Smooth muscle cell (in vitro differentiated cells): ENCODE data around the gene DUSP22. TPM values are rescaled to one million over a fixed set of nuclear protein-coding genes. Genes with fewer than 3 reads are reported as not detected.

ENCODE experiments used
- DNase-seq: peaks from one replicate; lab custom pipeline; 2025; ENCODE audit not compliant: unreplicated experiment; lab: John Stamatoyannopoulos, UW
- H2AFZ ChIP-seq: fragments of 200-600 bp; sonication (generic); 2 replicates; pipeline ENCODE4 v1.6.0; 2016; ENCODE audit warnings: antibody characterized with exemption, low read depth, mild to moderate bottlenecking
- H3F3A ChIP-seq: fragments of 200-600 bp; sonication (generic); 2 replicates; pipeline ENCODE4 v1.6.0; 2017; ENCODE audit warnings: antibody characterized with exemption, low read depth
- H3K27ac ChIP-seq: fragments of 200-600 bp; sonication (generic); 2 replicates; pipeline ENCODE4 v1.5.1; 2016; ENCODE audit warnings: low read depth, mild to moderate bottlenecking
- H3K27me3 ChIP-seq: fragments of 200-600 bp; sonication (generic); 2 replicates; pipeline ENCODE4 v1.6.1; 2016; ENCODE audit warnings: low read depth, mild to moderate bottlenecking
- H3K36me3 ChIP-seq: fragments of 200-600 bp; sonication (generic); 2 replicates; pipeline ENCODE4 v1.5.1; 2016; ENCODE audit warnings: low read depth
- H3K4me1 ChIP-seq: fragments of 200-600 bp; sonication (generic); 2 replicates; pipeline ENCODE4 v1.5.1; 2016; ENCODE audit warnings: low read depth
- H3K4me2 ChIP-seq: fragments of 200-600 bp; sonication (generic); 2 replicates; pipeline ENCODE4 v1.6.0; 2016; ENCODE audit warnings: mild to moderate bottlenecking
- H3K4me3 ChIP-seq: fragments of 200-600 bp; sonication (generic); 2 replicates; pipeline ENCODE4 v1.5.1; 2016; ENCODE audit warnings: mild to moderate bottlenecking
- H3K79me2 ChIP-seq: fragments of 200-600 bp; sonication (generic); 2 replicates; pipeline ENCODE4 v1.6.0; 2016; ENCODE audit warnings: low read depth, mild to moderate bottlenecking
- H3K9ac ChIP-seq: fragments of 200-600 bp; sonication (generic); 2 replicates; pipeline ENCODE4 v1.6.0; 2016; ENCODE audit warnings: low read depth
- H3K9me3 ChIP-seq: fragments of 200-600 bp; sonication (generic); replicated peaks from 2 replicates; pipeline ENCODE4 v1.5.1; 2016; ENCODE audit warnings: low read depth
- H4K20me1 ChIP-seq: fragments of 200-600 bp; sonication (generic); 2 replicates; pipeline ENCODE4 v1.6.0; 2016; ENCODE audit warnings: low read depth
- WGBS: methylation state at CpG from one replicate; pipeline ENCODE4 v1.1.7; 2016; ENCODE audit warnings: low lambda C conversion rate; 5-methylcytosine and 5-hydroxymethylcytosine counted together
- polyA plus RNA-seq: library from polyadenylated mRNA; unstranded; fragments of >200 nt; fragmentation: Nextera tagmentation; extraction: Ambion mirVana; gene quantifications from 2 replicates; pipeline ENCODE4 v1.2.1, GENCODE V29; 2016
- total RNA-seq: library from RNA; depleted of rRNA; stranded (reverse); fragments of >200 nt; gene quantifications from 2 replicates; pipeline ENCODE4 v1.2.3, GENCODE V29; 2014
- TF ChIP-seq, protein P1 (sequence below): fragments of 200-600 bp; sonication (generic); IDR thresholded peaks from 2 replicates; pipeline ENCODE4 v1.5.1; 2017; ENCODE audit warnings: borderline replicate concordance, mild to moderate bottlenecking, antibody characterized with exemption; ENCODE audit not compliant: insufficient read depth, poor library complexity, severe bottlenecking

Gene DUSP22
- total and polyA plus RNA-seq, 2 experiments from 2014 or later, result 16.3 to 19.1 TPM

DNA sequence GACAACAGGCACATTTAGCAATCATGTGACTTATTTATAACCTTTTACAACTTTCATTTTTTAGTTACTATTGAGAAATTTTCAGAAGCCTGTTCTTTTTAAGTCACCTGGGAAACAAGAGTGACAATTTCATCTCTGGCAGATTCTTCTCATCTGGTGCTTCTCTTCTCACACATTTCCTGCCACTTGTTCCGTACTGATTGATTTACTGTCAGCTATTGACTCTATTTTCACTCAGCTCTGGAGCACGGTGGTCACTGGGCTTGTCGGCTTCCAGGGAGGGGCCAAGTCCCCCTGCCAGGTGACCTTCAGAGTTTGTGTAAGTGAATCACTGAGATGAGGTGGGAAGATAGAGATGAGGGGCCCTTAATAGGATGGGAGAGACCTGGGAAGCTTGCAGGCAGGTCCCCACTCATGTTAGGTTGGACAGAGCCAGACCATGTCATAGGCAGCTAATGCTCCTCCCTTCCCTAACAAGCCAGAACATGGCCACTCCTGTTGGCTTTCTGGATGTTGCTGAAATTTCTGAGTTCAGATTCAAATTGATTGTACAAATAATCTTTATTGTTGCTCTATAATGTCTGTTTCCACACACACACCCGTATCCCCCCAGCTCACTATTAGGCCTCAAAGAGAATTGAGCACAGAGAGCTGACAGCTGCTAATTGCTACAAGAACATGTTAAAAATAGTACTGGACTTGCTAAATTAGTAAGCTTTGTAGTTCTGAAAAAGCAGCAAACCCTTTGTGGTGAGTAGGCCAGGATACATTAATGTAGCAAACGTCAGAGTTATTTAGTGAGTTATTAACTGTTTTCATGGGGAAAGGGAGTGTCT lies 13.3 kb downstream of the DUSP22 start:
- no peak overlapping the region for H3K4me2 ChIP-seq
- H3K9me3 ChIP-seq, result no peaks in the 10 kb centered on the region
- H3F3A ChIP-seq, result no peaks in the 10 kb centered on the region

GRCh38 chr6:306641-307061 lies 14.4 kb downstream of the DUSP22 start:
- Histone ChIP-seq H4K20me1 (peaks cover 25% of the 10 kb centered on the region), H3K4me1 (no peaks in the 10 kb centered on the region), H3K36me3 (no peaks in the 10 kb centered on the region), H3K79me2 (no peaks in the 10 kb centered on the region), H3F3A (no peaks in the 10 kb centered on the region), H3K27ac (no peak overlapping the region), H3K9me3 (no peaks in the 10 kb centered on the region), H3K27me3 (no peaks in the 10 kb centered on the region), H3K9ac (no peak overlapping the region), H3K4me2 (no peak overlapping the region), H3K4me3 (no peak overlapping the region), H2AFZ (no peak overlapping the region)
- no peak for DNase-seq
- 86% methylated on average over 8 of the region's 8 CpGs for WGBS
- TF ChIP-seq, protein P1, sequence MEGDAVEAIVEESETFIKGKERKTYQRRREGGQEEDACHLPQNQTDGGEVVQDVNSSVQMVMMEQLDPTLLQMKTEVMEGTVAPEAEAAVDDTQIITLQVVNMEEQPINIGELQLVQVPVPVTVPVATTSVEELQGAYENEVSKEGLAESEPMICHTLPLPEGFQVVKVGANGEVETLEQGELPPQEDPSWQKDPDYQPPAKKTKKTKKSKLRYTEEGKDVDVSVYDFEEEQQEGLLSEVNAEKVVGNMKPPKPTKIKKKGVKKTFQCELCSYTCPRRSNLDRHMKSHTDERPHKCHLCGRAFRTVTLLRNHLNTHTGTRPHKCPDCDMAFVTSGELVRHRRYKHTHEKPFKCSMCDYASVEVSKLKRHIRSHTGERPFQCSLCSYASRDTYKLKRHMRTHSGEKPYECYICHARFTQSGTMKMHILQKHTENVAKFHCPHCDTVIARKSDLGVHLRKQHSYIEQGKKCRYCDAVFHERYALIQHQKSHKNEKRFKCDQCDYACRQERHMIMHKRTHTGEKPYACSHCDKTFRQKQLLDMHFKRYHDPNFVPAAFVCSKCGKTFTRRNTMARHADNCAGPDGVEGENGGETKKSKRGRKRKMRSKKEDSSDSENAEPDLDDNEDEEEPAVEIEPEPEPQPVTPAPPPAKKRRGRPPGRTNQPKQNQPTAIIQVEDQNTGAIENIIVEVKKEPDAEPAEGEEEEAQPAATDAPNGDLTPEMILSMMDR, result no peak

More for the DNA sequence above, 13.3 kb downstream of the DUSP22 start:
- Histone ChIP-seq H3K27me3 (no peaks in the 10 kb centered on the region), H3K36me3 (no peaks in the 10 kb centered on the region), H4K20me1 (peaks cover 36% of the 10 kb centered on the region), H3K9ac (no peak overlapping the region), H2AFZ (no peak overlapping the region), H3K4me3 (no peak overlapping the region), H3K27ac (no peak overlapping the region), H3K79me2 (no peaks in the 10 kb centered on the region), H3K4me1 (no peaks in the 10 kb centered on the region)
- DNase-seq, result no peak
- TF ChIP-seq, protein P1, result no peak
- WGBS, result 80% methylated on average over 5 of the region's 5 CpGs

- Histone ChIP-seq H3K36me3 (no peaks in the 10 kb centered on the region), H3K4me1 (no peaks in the 10 kb centered on the region), H3K9me3 (no peaks in the 10 kb centered on the region), H3K9ac (no peak overlapping the region), H3K79me2 (no peaks in the 10 kb centered on the region), H3K27me3 (no peaks in the 10 kb centered on the region), H4K20me1 (peaks cover 25% of the 10 kb centered on the region), H3K4me2 (no peak overlapping the region), H3K27ac (no peak overlapping the region), H3F3A (no peaks in the 10 kb centered on the region), H3K4me3 (no peak overlapping the region), H2AFZ (no peak overlapping the region)
- TF ChIP-seq, protein P1, result no peak
- DNase-seq, result no peak
- WGBS, result 83% methylated on average over 15 of the region's 15 CpGs
Observed at GRCh38 chr6:307065-307814, 15.0 kb downstream of the DUSP22 start.
